ENCODE results near the gene USHBP1.

GRCh38 chr19:17243211-17243829 lies 21.2 kb downstream of the USHBP1 start:
- no peak for TF ChIP-seq YY1 (IDR thresholded peaks at IDR 0.05; ENCODE audit: insufficient read depth, insufficient read length)
- no peak for TF ChIP-seq ZNF274 (IDR thresholded peaks at IDR 0.05; ENCODE audit: low read depth, low read length)

All from NT2/D1 (cell line).